HG02588 (cell line): Measurements from ENCODE around the gene PCDHGA8.
"Not testable (repeated sequence)": the region's sequence is repeated elsewhere in the genome, so short reads cannot be mapped to it uniquely, and the experiment has no call there.

Source experiments
- ATAC-seq: cut with Tn5 transposase; IDR thresholded peaks from one replicate; pipeline ENCODE4 v1.9.1; 2021; ENCODE audit warnings: mild to moderate bottlenecking, moderate library complexity; ENCODE audit not compliant: unreplicated experiment

The PCDHGA8 gene

DNA sequence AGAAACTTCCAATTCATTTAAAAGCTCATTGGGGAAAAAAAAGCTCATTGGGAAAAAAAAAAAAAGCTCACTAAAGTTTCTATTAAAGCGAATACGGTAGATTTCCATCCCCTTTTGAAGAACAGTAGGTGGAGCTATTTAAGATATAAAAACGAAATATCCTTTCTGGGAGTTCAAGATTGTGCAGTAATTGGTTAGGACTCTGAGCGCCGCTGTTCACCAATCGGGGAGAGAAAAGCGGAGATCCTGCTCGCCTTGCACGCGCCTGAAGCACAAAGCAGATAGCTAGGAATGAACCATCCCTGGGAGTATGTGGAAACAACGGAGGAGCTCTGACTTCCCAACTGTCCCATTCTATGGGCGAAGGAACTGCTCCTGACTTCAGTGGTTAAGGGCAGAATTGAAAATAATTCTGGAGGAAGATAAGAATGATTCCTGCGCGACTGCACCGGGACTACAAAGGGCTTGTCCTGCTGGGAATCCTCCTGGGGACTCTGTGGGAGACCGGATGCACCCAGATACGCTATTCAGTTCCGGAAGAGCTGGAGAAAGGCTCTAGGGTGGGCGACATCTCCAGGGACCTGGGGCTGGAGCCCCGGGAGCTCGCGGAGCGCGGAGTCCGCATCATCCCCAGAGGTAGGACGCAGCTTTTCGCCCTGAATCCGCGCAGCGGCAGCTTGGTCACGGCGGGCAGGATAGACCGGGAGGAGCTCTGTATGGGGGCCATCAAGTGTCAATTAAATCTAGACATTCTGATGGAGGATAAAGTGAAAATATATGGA is 38.1 kb downstream of the PCDHGA8 start, which contains the start of gene PCDHGA12:
Gene PCDHGA12, plus strand, starts transcription at position 176 of the 782 bp plus-strand sequence. Its CDS starts 253 bp downstream, at position 429.
- ATAC-seq = no peak

DNA sequence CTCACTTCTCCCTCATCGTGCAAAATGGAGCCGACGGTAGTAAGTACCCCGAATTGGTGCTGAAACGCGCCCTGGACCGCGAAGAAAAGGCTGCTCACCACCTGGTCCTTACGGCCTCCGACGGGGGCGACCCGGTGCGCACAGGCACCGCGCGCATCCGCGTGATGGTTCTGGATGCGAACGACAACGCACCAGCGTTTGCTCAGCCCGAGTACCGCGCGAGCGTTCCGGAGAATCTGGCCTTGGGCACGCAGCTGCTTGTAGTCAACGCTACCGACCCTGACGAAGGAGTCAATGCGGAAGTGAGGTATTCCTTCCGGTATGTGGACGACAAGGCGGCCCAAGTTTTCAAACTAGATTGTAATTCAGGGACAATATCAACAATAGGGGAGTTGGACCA is 38.9 kb downstream of the PCDHGA8 start:
- ATAC-seq = no peak

DNA sequence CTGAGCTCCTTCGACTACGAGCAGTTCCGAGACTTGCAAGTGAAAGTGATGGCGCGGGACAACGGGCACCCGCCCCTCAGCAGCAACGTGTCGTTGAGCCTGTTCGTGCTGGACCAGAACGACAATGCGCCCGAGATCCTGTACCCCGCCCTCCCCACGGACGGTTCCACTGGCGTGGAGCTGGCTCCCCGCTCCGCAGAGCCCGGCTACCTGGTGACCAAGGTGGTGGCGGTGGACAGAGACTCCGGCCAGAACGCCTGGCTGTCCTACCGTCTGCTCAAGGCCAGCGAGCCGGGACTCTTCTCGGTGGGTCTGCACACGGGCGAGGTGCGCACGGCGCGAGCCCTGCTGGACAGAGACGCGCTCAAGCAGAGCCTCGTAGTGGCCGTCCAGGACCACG is 39.9 kb downstream of the PCDHGA8 start:
- not testable (repeated sequence) for ATAC-seq

DNA sequence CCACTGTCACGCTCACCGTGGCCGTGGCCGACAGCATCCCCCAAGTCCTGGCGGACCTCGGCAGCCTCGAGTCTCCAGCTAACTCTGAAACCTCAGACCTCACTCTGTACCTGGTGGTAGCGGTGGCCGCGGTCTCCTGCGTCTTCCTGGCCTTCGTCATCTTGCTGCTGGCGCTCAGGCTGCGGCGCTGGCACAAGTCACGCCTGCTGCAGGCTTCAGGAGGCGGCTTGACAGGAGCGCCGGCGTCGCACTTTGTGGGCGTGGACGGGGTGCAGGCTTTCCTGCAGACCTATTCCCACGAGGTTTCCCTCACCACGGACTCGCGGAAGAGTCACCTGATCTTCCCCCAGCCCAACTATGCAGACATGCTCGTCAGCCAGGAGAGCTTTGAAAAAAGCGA is 40.3 kb downstream of the PCDHGA8 start:
- not testable (repeated sequence) for ATAC-seq

DNA sequence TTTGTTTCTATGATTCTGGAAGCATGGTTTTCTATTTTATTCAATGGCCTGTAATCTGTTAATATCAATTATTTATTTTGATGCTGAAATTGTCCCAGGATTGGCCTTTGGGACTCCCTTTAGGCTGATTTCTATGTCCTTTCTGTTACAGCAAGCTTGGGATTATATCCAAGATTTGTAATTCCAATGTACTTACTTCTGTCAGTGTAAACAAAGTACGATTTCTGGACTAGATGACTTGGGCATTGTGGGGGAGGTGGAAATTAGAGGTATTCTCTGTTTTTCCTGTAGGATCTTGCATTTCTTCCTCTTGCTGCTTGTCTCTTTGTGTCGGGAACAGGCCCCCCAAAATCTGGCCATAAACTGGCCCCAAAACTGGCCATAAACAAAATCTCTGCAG is 41.6 kb downstream of the PCDHGA8 start:
- ATAC-seq = no peak

DNA sequence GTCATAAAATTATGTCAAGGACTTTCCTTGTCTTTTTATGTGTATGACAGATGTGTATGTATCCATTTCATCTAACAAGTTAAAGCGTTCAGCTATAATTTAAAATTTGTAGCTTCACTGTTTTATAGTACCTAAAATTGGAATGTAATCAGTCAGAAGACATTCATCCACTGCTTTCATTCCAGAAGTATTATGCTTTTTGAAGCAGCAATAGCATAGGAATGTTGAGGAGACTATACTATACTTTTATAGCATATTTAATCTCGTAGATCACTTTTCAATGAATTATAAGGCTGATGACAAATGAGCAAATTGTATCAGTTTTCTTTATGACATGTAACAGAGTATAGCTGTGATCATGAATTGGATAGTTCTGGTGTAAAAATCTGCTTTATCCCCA is 44.8 kb downstream of the PCDHGA8 start:
- ATAC-seq = no peak

DNA sequence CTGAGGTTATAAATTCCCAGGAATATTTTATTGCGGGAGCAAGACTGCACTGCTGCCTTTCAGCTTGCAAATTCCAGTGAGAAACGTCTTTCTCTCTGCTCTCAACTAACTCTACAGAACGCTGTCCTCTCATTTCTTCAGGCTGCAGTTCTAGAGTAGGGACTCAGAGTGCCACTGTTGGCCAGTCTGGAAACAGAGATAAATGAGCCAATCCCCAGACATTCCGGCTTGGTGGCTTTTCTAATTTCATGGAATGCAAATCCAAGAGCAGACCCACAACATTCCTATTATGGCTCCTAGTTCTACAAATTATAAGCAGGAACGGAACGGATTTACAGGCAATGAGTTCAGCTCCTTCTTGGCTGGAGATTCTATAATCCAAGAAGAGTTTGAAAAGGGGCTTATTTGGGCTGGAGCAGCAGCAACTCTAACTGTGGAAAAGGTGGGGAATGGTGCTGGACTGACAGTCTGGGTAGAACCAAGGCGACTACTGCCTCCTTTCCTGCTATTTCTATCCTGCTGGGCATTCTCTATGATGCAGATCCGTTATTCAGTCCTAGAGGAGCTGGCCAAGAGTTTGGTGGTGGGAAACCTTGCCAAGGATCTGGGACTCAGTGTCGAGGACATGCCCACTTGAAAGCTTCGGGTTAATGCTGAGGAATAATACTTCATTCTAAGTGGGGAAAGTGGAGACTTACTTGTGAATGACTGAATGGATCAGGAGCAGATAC is 47.1 kb downstream of the PCDHGA8 start:
- ATAC-seq = no peak

DNA sequence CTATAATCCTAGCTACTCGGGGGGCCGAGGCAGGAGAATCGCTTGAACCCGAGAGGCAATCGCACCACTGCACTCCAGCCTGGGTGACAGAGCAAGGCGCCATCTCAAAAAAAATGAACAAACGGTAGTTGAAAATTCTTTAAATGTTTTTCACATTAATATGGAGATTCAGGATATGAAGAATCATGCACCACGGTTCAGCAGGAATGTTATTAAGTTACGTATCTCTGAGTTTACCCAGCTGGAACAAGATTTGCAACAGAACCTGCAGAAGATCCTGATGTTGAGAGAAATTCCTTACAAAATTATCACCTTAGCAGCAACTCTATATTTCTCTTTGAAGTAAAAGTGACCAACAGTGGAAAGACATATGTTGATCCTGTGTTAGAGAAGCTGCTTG is 47.9 kb downstream of the PCDHGA8 start:
- ATAC-seq = no peak

DNA sequence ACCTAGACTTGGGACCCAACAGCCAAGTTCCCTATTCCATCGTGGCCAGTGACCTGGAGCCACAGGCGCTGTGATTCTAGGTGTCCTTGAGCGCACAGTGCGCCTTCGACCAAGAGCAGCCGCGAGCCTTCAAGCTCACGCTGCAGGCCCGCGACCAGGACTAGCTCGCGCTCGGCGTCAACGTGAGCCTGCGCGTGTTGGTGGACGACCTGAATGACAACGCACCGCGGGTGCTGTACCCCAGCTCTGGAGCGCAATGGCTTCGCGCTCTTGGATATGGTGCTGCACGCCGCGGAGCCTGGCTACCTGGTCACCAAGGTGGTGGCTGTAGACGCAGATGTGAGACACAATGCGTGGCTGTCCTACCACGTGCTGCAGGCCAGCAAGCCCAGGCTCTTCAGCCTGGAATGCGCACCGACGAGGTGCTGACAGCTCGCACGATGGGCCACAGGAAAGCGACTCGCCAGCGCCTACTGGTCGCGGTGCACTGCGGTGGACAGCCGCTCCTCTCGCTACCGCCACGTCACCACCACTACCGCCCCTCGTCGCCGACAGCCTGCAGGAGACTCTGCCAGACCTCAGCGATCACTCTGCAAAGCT is 49.2 kb downstream of the PCDHGA8 start:
- ATAC-seq = no peak
